Natural killer cell (primary cell): ENCODE results near the gene NCMAP. TPM values are rescaled to one million over a fixed set of nuclear protein-coding genes. Genes with fewer than 3 reads are reported as not detected.
"Not testable (repeated sequence)": the region's sequence is repeated elsewhere in the genome, so short reads cannot be mapped to it uniquely, and the experiment has no call there.

Experiments used
- ATAC-seq, 3 donors: fragments of 150-1000 bp in 2 of 3; fragments of 200-7000 bp in 1 of 3; cut with Tn5 transposase; 1 replicate in 1 of 3; 2 replicates in 2 of 3; pipeline ENCODE4 v1.10.0; 2021; ENCODE audit warnings: mild to moderate bottlenecking in 2 of 3, moderate library complexity in 2 of 3
- DNase-seq, 2 donors: peaks; one replicate each; pipeline versions ENCODE4 v3.0.0 to v3.0.0-alpha.2; 2013 to 2021; ENCODE audit warnings: mixed read lengths in 1 of 2
- H3K27ac ChIP-seq: one replicate; pipeline ENCODE4 v1.5.1; 2013; ENCODE audit warnings: mild to moderate bottlenecking, low read length
- H3K27me3 ChIP-seq: one replicate; pipeline ENCODE4 v1.6.1; 2013; ENCODE audit warnings: low read length; ENCODE audit not compliant: control insufficient read depth, insufficient read depth
- H3K36me3 ChIP-seq: one replicate; pipeline ENCODE4 v1.6.1; 2013; ENCODE audit warnings: low read length; ENCODE audit not compliant: control insufficient read depth, insufficient read depth
- H3K4me1 ChIP-seq: one replicate; pipeline ENCODE4 v1.6.1; 2013; ENCODE audit warnings: low read length; ENCODE audit not compliant: control insufficient read depth, insufficient read depth
- H3K4me3 ChIP-seq: one replicate; pipeline ENCODE4 v1.5.1; 2013; ENCODE audit warnings: low read length
- H3K9me3 ChIP-seq: one replicate; pipeline ENCODE4 v1.6.1; 2013; ENCODE audit warnings: low read length; ENCODE audit not compliant: control insufficient read depth, insufficient read depth
- H3K27ac Mint-ChIP-seq, 2 donors: one replicate each; pipeline ENCODE4 v1.8.0; 2022; ENCODE audit warnings: mild to moderate bottlenecking in 2 of 2, mixed read lengths in 2 of 2, moderate library complexity in 1 of 2
- H3K27me3 Mint-ChIP-seq, 2 donors: one replicate each; pipeline ENCODE4 v1.8.0; 2022; ENCODE audit warnings: low read depth in 2 of 2, mixed read lengths in 2 of 2
- H3K36me3 Mint-ChIP-seq: one replicate; pipeline ENCODE4 v1.8.0; 2022; ENCODE audit warnings: mixed read lengths
- H3K4me1 Mint-ChIP-seq, 2 donors: one replicate each; pipeline ENCODE4 v1.8.0; 2022; ENCODE audit warnings: mixed read lengths in 2 of 2
- H3K4me3 Mint-ChIP-seq: one replicate; pipeline ENCODE4 v1.8.0; 2022; ENCODE audit warnings: mild to moderate bottlenecking, moderate library complexity, mixed read lengths
- H3K9me3 Mint-ChIP-seq, 2 donors: one replicate each; pipeline ENCODE4 v1.8.0; 2022; ENCODE audit warnings: mixed read lengths in 2 of 2
- CTCF ChIP-seq: fragments of 200-600 bp; IDR thresholded peaks from one replicate; pipeline ENCODE4 v1.8.0; 2022; ENCODE audit warnings: antibody characterized with exemption
- WGBS: methylation state at CpG from one replicate; pipeline ENCODE4 v1.1.7; 2013; ENCODE audit warnings: missing lambda C conversion rate; ENCODE audit not compliant: insufficient coverage; 5-methylcytosine and 5-hydroxymethylcytosine counted together
- intact Hi-C: fragments of 100-400 bp; cut with micrococcal nuclease; formaldehyde crosslinking; loops from one replicate; pipeline ENCODE4 v1.14.2; 2022
- total RNA-seq, 4 donors: library from RNA; stranded (reverse); fragments of 120-200 nt in 1 of 4; gene quantifications; one replicate each; pipeline versions ENCODE4 v1.2.3 to v1.2.4, GENCODE V29; 2013 to 2022

Gene NCMAP
- total RNA-seq, 3 donors from 2014 or later (not counting 1 experiment from before 2014, with no cell fraction given): not detected

GRCh38 chr1:24508911-24509310, 47.0 kb upstream of the NCMAP start:
- WGBS: 96% methylated on average over 3 of the region's 5 CpGs
- H3K4me1 Mint-ChIP-seq: peaks cover 0 to 6% of the 10 kb centered on the region in 2 donors
- Histone ChIP-seq H3K9me3 (no peaks in the 10 kb centered on the region), H3K36me3 (no peaks in the 10 kb centered on the region), H3K4me1 (peaks cover 15% of the 10 kb centered on the region), H3K4me3 (no peak overlapping the region), H3K27me3 (no peaks in the 10 kb centered on the region), H3K27ac (no peak overlapping the region)
- intact Hi-C loops: no loop called here
- H3K27me3 Mint-ChIP-seq: peaks cover 56 to 69% of the 10 kb centered on the region in 2 donors
- H3K9me3 Mint-ChIP-seq: no peaks in the 10 kb centered on the region
- ATAC-seq: no peak
- H3K27ac Mint-ChIP-seq: no peak overlapping the region
- no peak for DNase-seq
- no peak for TF ChIP-seq CTCF
- H3K36me3 Mint-ChIP-seq: no peaks in the 10 kb centered on the region
- no peak overlapping the region for H3K4me3 Mint-ChIP-seq

GRCh38 chr1:24513706-24514105, 42.2 kb upstream of the NCMAP start:
- Histone ChIP-seq H3K4me1 (no peaks in the 10 kb centered on the region), H3K36me3 (no peaks in the 10 kb centered on the region), H3K4me3 (no peak overlapping the region), H3K27ac (no peak overlapping the region), H3K27me3 (no peaks in the 10 kb centered on the region), H3K9me3 (no peaks in the 10 kb centered on the region)
- H3K4me3 Mint-ChIP-seq: no peak overlapping the region
- peaks cover 29 to 45% of the 10 kb centered on the region in 2 donors for H3K27me3 Mint-ChIP-seq
- no peaks in the 10 kb centered on the region for H3K9me3 Mint-ChIP-seq
- no peaks in the 10 kb centered on the region for H3K36me3 Mint-ChIP-seq
- DNase-seq: no peak
- no CpG with 5 or more reads among the region's 2 CpGs for WGBS
- ATAC-seq: no peak
- TF ChIP-seq CTCF: no peak
- intact Hi-C loops: no loop called here
- H3K27ac Mint-ChIP-seq: no peak overlapping the region
- no peaks in the 10 kb centered on the region for H3K4me1 Mint-ChIP-seq

GRCh38 chr1:24514946-24515345, 40.9 kb upstream of the NCMAP start:
- Histone ChIP-seq H3K4me3 (no peak overlapping the region), H3K9me3 (no peaks in the 10 kb centered on the region), H3K27ac (no peak overlapping the region), H3K4me1 (no peaks in the 10 kb centered on the region), H3K27me3 (no peaks in the 10 kb centered on the region), H3K36me3 (no peaks in the 10 kb centered on the region)
- no peak for TF ChIP-seq CTCF
- Mint-ChIP-seq H3K27me3 (peaks cover 20 to 40% of the 10 kb centered on the region in 2 donors), H3K36me3 (no peaks in the 10 kb centered on the region), H3K4me1 (no peaks in the 10 kb centered on the region), H3K27ac (no peak overlapping the region), H3K9me3 (no peaks in the 10 kb centered on the region), H3K4me3 (no peak overlapping the region)
- DNase-seq: no peak
- 100% methylated on average over 3 of the region's 5 CpGs for WGBS
- intact Hi-C loops: no loop called here
- no peak for ATAC-seq

GRCh38 chr1:24515671-24516209, 40.1 kb upstream of the NCMAP start:
- ATAC-seq, H3K4me3 Mint-ChIP-seq, H3K36me3 ChIP-seq, H3K36me3 Mint-ChIP-seq, H3K9me3 Mint-ChIP-seq, H3K27ac Mint-ChIP-seq, DNase-seq, H3K27ac ChIP-seq, H3K27me3 ChIP-seq, H3K4me1 ChIP-seq, H3K4me1 Mint-ChIP-seq, H3K4me3 ChIP-seq, H3K9me3 ChIP-seq, intact Hi-C loops: not testable (repeated sequence)
- 95% methylated on average over 14 of the region's 14 CpGs for WGBS
- peaks cover 14 to 38% of the 10 kb centered on the region in 2 donors for H3K27me3 Mint-ChIP-seq
